Tongue (tissue), 2 donors: ENCODE results near the gene NSUN3. TPM values are rescaled to one million over a fixed set of nuclear protein-coding genes. Genes with fewer than 3 reads are reported as not detected.

Source experiments
- DNase-seq: peaks from one replicate; pipeline ENCODE4 v3.0.0-alpha.2; 2015
- total RNA-seq: library from RNA; depleted of rRNA; stranded (reverse); fragments of >200 nt; gene quantifications from one replicate; pipeline ENCODE4 v1.2.3, GENCODE V29; 2014

The NSUN3 gene
- total RNA-seq, 1 donor from 2014 or later, result 14.2 TPM

GRCh38 chr3:94130690-94131089, 67.8 kb downstream of the NSUN3 start:
- DNase-seq, result no peak

GRCh38 chr3:94132777-94133176, 69.9 kb downstream of the NSUN3 start:
- no peak for DNase-seq

GRCh38 chr3:94136133-94136532, 73.3 kb downstream of the NSUN3 start:
- DNase-seq, result no peak

- DNase-seq, result no peak
Measured at GRCh38 chr3:94137377-94137776, 74.5 kb downstream of the NSUN3 start.

- no peak for DNase-seq
Measured at GRCh38 chr3:94146455-94146854, 83.6 kb downstream of the NSUN3 start.

- no peak for DNase-seq
Measured at GRCh38 chr3:94147012-94147411, 84.2 kb downstream of the NSUN3 start.

- no peak for DNase-seq
Measured at GRCh38 chr3:94150113-94150512, 87.3 kb downstream of the NSUN3 start.

GRCh38 chr3:94156626-94157025, 93.8 kb downstream of the NSUN3 start:
- DNase-seq, result no peak

GRCh38 chr3:94158512-94158911, 95.7 kb downstream of the NSUN3 start:
- no peak for DNase-seq

- no peak for DNase-seq
Measured at GRCh38 chr3:94159062-94159828, 96.4 kb downstream of the NSUN3 start.

GRCh38 chr3:94162700-94163099, 99.8 kb downstream of the NSUN3 start:
- no peak for DNase-seq

GRCh38 chr3:94167346-94167745, 104.5 kb downstream of the NSUN3 start:
- no peak for DNase-seq

- no peak for DNase-seq
Measured at GRCh38 chr3:94167796-94168195, 104.9 kb downstream of the NSUN3 start.

GRCh38 chr3:94171954-94172353, 109.1 kb downstream of the NSUN3 start:
- DNase-seq, result no peak

GRCh38 chr3:94172695-94173310, 109.9 kb downstream of the NSUN3 start:
- no peak for DNase-seq

- DNase-seq, result no peak
Measured at GRCh38 chr3:94173673-94174434, 111.0 kb downstream of the NSUN3 start.

GRCh38 chr3:94175677-94176076, 112.8 kb downstream of the NSUN3 start:
- no peak for DNase-seq

GRCh38 chr3:94176988-94177745, 114.3 kb downstream of the NSUN3 start:
- no peak for DNase-seq
